ENCODE data around the gene EFCAB10.
"Not testable (repeated sequence)": the region's sequence is repeated elsewhere in the genome, so short reads cannot be mapped to it uniquely, and the experiment has no call there.

The EFCAB10 gene

GRCh38 chr7:105599080-105599479, 17.8 kb upstream of the EFCAB10 start:
- not testable (repeated sequence) for DNase-seq (ENCODE audit: low spot score)

GRCh38 chr7:105596866-105597265, 15.6 kb upstream of the EFCAB10 start:
- no peak for DNase-seq (ENCODE audit: low spot score)

- no peak for DNase-seq (ENCODE audit: low spot score)
These were observed 12.7 kb upstream of the EFCAB10 start for GRCh38 chr7:105594034-105594433.

GRCh38 chr7:105591522-105591921, 10.2 kb upstream of the EFCAB10 start:
- no peak for DNase-seq (ENCODE audit: low spot score)

GRCh38 chr7:105590793-105591192, 9.5 kb upstream of the EFCAB10 start:
- no peak for DNase-seq (ENCODE audit: low spot score)

GRCh38 chr7:105589356-105590077, 8.2 kb upstream of the EFCAB10 start:
- DNase-seq (ENCODE audit: low spot score), result peak; percentile 87

- DNase-seq (ENCODE audit: low spot score), result peak; percentile 3
These were observed 6.8 kb upstream of the EFCAB10 start for GRCh38 chr7:105587909-105588635.

GRCh38 chr7:105585850-105586500, 4.7 kb upstream of the EFCAB10 start:
- no peak for DNase-seq (ENCODE audit: low spot score)

GRCh38 chr7:105584165-105584564, 2.9 kb upstream of the EFCAB10 start:
- DNase-seq (ENCODE audit: low spot score), result no peak

GRCh38 chr7:105583061-105583460, 1.8 kb upstream of the EFCAB10 start:
- DNase-seq (ENCODE audit: low spot score), result no peak

- no peak for DNase-seq (ENCODE audit: low spot score)
These were observed 1.1 kb downstream of the EFCAB10 start for GRCh38 chr7:105580022-105580740.

- no peak for DNase-seq (ENCODE audit: low spot score)
These were observed 2.8 kb downstream of the EFCAB10 start for GRCh38 chr7:105578496-105578895.

GRCh38 chr7:105577251-105577650, 4.0 kb downstream of the EFCAB10 start:
- DNase-seq (ENCODE audit: low spot score), result no peak

GRCh38 chr7:105571891-105572290, 9.4 kb downstream of the EFCAB10 start:
- no peak for DNase-seq (ENCODE audit: low spot score)

- DNase-seq (ENCODE audit: low spot score), result no peak
These were observed 13.5 kb downstream of the EFCAB10 start for GRCh38 chr7:105567821-105568220.

- DNase-seq (ENCODE audit: low spot score), result no peak
These were observed 14.3 kb downstream of the EFCAB10 start for GRCh38 chr7:105567024-105567423.

- no peak for DNase-seq (ENCODE audit: low spot score)
These were observed 16.1 kb downstream of the EFCAB10 start for GRCh38 chr7:105565190-105565589.

- no peak for DNase-seq (ENCODE audit: low spot score)
These were observed 21.4 kb downstream of the EFCAB10 start for GRCh38 chr7:105559926-105560325.

GRCh38 chr7:105538339-105538738, 43.0 kb downstream of the EFCAB10 start:
- no peak for DNase-seq (ENCODE audit: low spot score)

- no peak for DNase-seq (ENCODE audit: low spot score)
These were observed 48.4 kb downstream of the EFCAB10 start for GRCh38 chr7:105532709-105533460.

- DNase-seq (ENCODE audit: low spot score), result peak; percentile 94
These were observed 49.3 kb downstream of the EFCAB10 start, which contains the start of gene RINT1 for GRCh38 chr7:105531792-105532671. Gene RINT1 (plus strand): TSS chr7:105532201. CDS start chr7:105532316, 115 bp downstream.
